ENCODE results near the gene PRDM16. TPM values are rescaled to one million over a fixed set of nuclear protein-coding genes. Genes with fewer than 3 reads are reported as not detected.

PRDM16 gene
- total and polyA plus RNA-seq, 2 experiments from 2014 or later = 0.14 to 0.16 TPM

DNA sequence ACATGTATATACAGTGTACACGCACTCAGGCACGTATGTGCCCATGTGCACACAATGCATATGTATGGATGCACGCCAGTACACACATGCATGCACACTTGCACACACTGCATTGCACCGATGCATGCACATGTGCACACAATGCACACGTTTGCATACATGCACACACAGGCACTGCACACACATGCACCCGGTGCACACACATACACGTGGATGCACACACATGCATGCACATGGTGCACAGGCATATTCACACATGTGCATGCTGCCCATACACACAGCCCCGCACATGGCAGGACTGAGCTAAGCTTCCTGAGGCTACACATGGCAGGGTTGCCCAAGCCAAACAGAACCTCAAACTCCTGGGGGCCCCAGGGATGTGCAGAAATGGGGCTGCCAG is 405.0 kb downstream of the PRDM16 start:
- Histone ChIP-seq H3K36me3 (ENCODE audit: insufficient read depth) (no peaks in the 10 kb centered on the region), H4K20me1 (replicated peaks; ENCODE audit: insufficient read depth) (no peaks in the 10 kb centered on the region), H3K27ac (ENCODE audit: low read depth) (no peak overlapping the region), H3K9me2 (ENCODE audit: insufficient read depth) (no peaks in the 10 kb centered on the region), H3K4me1 (ENCODE audit: insufficient read depth) (peaks cover 7% of the 10 kb centered on the region; the same call in 1 of the 2 replicates), H2AFZ (no peak overlapping the region), H3K4me2 (no peak overlapping the region), H3K27me3 (ENCODE audit: insufficient read depth) (no peaks in the 10 kb centered on the region), H3F3A (replicated peaks; ENCODE audit: low read depth) (no peaks in the 10 kb centered on the region), H3K79me2 (replicated peaks; ENCODE audit: insufficient read depth) (no peaks in the 10 kb centered on the region), H3K4me3 (no peak overlapping the region)
- no peak overlapping the region for H3K4me3 Mint-ChIP-seq
- DNase-seq (ENCODE audit: low spot score) = no peak
- no peak for ATAC-seq
- H3K27ac Mint-ChIP-seq = peak overlapping the region; percentile 36; the same call in 1 of the 2 replicates
- H3K4me1 Mint-ChIP-seq = peaks cover 16% of the 10 kb centered on the region
- no peaks in the 10 kb centered on the region for H3K9me3 Mint-ChIP-seq
- H3K36me3 Mint-ChIP-seq (ENCODE audit: low read depth) = peaks cover 14% of the 10 kb centered on the region
- TF ChIP-seq POLR2AphosphoS5 (IDR thresholded peaks at IDR 0.05; ENCODE audit: low read depth) (no peak), JUNB (IDR thresholded peaks at IDR 0.05; ENCODE audit: unreplicated experiment) (no peak), STAT1 (IDR thresholded peaks at IDR 0.05; ENCODE audit: unreplicated experiment) (no peak), EZH2phosphoT487 (IDR thresholded peaks at IDR 0.05; ENCODE audit: unreplicated experiment) (no peak)
- TF ChIP-seq, protein P1, sequence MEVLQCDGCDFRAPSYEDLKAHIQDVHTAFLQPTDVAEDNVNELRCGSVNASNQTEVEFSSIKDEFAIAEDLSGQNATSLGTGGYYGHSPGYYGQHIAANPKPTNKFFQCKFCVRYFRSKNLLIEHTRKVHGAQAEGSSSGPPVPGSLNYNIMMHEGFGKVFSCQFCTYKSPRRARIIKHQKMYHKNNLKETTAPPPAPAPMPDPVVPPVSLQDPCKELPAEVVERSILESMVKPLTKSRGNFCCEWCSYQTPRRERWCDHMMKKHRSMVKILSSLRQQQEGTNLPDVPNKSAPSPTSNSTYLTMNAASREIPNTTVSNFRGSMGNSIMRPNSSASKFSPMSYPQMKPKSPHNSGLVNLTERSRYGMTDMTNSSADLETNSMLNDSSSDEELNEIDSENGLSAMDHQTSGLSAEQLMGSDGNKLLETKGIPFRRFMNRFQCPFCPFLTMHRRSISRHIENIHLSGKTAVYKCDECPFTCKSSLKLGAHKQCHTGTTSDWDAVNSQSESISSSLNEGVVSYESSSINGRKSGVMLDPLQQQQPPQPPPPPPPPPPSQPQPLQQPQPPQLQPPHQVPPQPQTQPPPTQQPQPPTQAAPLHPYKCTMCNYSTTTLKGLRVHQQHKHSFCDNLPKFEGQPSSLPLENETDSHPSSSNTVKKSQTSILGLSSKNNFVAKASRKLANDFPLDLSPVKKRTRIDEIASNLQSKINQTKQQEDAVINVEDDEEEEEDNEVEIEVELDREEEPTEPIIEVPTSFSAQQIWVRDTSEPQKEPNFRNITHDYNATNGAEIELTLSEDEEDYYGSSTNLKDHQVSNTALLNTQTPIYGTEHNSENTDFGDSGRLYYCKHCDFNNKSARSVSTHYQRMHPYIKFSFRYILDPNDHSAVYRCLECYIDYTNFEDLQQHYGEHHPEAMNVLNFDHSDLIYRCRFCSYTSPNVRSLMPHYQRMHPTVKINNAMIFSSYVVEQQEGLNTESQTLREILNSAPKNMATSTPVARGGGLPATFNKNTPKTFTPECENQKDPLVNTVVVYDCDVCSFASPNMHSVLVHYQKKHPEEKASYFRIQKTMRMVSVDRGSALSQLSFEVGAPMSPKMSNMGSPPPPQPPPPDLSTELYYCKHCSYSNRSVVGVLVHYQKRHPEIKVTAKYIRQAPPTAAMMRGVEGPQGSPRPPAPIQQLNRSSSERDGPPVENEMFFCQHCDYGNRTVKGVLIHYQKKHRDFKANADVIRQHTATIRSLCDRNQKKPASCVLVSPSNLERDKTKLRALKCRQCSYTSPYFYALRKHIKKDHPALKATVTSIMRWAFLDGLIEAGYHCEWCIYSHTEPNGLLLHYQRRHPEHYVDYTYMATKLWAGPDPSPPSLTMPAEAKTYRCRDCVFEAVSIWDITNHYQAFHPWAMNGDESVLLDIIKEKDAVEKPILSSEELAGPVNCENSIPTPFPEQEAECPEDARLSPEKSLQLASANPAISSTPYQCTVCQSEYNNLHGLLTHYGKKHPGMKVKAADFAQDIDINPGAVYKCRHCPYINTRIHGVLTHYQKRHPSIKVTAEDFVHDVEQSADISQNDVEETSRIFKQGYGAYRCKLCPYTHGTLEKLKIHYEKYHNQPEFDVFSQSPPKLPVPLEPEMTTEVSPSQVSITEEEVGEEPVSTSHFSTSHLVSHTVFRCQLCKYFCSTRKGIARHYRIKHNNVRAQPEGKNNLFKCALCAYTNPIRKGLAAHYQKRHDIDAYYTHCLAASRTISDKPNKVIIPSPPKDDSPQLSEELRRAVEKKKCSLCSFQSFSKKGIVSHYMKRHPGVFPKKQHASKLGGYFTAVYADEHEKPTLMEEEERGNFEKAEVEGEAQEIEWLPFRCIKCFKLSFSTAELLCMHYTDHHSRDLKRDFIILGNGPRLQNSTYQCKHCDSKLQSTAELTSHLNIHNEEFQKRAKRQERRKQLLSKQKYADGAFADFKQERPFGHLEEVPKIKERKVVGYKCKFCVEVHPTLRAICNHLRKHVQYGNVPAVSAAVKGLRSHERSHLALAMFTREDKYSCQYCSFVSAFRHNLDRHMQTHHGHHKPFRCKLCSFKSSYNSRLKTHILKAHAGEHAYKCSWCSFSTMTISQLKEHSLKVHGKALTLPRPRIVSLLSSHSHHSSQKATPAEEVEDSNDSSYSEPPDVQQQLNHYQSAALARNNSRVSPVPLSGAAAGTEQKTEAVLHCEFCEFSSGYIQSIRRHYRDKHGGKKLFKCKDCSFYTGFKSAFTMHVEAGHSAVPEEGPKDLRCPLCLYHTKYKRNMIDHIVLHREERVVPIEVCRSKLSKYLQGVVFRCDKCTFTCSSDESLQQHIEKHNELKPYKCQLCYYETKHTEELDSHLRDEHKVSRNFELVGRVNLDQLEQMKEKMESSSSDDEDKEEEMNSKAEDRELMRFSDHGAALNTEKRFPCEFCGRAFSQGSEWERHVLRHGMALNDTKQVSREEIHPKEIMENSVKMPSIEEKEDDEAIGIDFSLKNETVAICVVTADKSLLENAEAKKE (CRISPR knock-in tag; IDR thresholded peaks at IDR 0.05) = no peak
- peaks cover 2% of the 10 kb centered on the region for H3K27me3 Mint-ChIP-seq (ENCODE audit: insufficient read depth, low read depth, poor library complexity)

DNA sequence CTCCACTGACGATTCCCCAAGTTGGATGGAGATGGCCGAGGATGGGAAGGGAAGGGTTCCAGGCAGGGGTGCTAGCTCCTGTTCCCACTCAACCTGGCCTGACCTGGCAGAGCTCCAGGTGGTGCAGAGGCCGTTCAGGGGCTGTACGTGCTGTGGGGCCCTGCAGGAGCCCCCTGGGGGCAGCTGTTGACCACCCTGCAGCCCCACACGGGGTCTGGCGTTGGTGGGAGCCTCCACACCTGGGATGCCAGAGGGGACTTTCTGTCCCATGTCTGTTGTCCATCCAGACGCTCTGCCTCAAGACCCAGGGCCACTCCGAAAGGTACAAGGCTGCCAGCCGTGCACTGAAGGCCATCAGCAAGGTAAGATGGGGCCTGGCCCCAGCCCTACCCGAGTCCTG is 405.4 kb downstream of the PRDM16 start:
- no peaks in the 10 kb centered on the region for H3K9me3 Mint-ChIP-seq
- H3K4me1 Mint-ChIP-seq = peaks cover 16% of the 10 kb centered on the region
- no peak overlapping the region for H2AFZ ChIP-seq
- H3K9me2 ChIP-seq (ENCODE audit: insufficient read depth) = no peaks in the 10 kb centered on the region
- H3K36me3 ChIP-seq (ENCODE audit: insufficient read depth) = no peaks in the 10 kb centered on the region
- peaks cover 2% of the 10 kb centered on the region for H3K27me3 Mint-ChIP-seq (ENCODE audit: insufficient read depth, low read depth, poor library complexity)
- ATAC-seq (no peak), DNase-seq (ENCODE audit: low spot score) (no peak)
- H3K36me3 Mint-ChIP-seq (ENCODE audit: low read depth) = peaks cover 14% of the 10 kb centered on the region
- H3K4me3 Mint-ChIP-seq = no peak overlapping the region
- no peak overlapping the region for H3K4me3 ChIP-seq
- no peak overlapping the region for H3K4me2 ChIP-seq
- peaks cover 7% of the 10 kb centered on the region; the same call in 1 of the 2 replicates for H3K4me1 ChIP-seq (ENCODE audit: insufficient read depth)
- no peak overlapping the region for H3K27ac Mint-ChIP-seq
- H4K20me1 ChIP-seq (replicated peaks; ENCODE audit: insufficient read depth) = no peaks in the 10 kb centered on the region
- no peak overlapping the region for H3K27ac ChIP-seq (ENCODE audit: low read depth)
- no peaks in the 10 kb centered on the region for H3F3A ChIP-seq (replicated peaks; ENCODE audit: low read depth)
- no peaks in the 10 kb centered on the region for H3K27me3 ChIP-seq (ENCODE audit: insufficient read depth)
- no peaks in the 10 kb centered on the region for H3K79me2 ChIP-seq (replicated peaks; ENCODE audit: insufficient read depth)
- TF ChIP-seq, protein P2, sequence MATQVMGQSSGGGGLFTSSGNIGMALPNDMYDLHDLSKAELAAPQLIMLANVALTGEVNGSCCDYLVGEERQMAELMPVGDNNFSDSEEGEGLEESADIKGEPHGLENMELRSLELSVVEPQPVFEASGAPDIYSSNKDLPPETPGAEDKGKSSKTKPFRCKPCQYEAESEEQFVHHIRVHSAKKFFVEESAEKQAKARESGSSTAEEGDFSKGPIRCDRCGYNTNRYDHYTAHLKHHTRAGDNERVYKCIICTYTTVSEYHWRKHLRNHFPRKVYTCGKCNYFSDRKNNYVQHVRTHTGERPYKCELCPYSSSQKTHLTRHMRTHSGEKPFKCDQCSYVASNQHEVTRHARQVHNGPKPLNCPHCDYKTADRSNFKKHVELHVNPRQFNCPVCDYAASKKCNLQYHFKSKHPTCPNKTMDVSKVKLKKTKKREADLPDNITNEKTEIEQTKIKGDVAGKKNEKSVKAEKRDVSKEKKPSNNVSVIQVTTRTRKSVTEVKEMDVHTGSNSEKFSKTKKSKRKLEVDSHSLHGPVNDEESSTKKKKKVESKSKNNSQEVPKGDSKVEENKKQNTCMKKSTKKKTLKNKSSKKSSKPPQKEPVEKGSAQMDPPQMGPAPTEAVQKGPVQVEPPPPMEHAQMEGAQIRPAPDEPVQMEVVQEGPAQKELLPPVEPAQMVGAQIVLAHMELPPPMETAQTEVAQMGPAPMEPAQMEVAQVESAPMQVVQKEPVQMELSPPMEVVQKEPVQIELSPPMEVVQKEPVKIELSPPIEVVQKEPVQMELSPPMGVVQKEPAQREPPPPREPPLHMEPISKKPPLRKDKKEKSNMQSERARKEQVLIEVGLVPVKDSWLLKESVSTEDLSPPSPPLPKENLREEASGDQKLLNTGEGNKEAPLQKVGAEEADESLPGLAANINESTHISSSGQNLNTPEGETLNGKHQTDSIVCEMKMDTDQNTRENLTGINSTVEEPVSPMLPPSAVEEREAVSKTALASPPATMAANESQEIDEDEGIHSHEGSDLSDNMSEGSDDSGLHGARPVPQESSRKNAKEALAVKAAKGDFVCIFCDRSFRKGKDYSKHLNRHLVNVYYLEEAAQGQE (IDR thresholded peaks at IDR 0.05; ENCODE audit: unreplicated experiment) = no peak
- TF ChIP-seq, protein P3, sequence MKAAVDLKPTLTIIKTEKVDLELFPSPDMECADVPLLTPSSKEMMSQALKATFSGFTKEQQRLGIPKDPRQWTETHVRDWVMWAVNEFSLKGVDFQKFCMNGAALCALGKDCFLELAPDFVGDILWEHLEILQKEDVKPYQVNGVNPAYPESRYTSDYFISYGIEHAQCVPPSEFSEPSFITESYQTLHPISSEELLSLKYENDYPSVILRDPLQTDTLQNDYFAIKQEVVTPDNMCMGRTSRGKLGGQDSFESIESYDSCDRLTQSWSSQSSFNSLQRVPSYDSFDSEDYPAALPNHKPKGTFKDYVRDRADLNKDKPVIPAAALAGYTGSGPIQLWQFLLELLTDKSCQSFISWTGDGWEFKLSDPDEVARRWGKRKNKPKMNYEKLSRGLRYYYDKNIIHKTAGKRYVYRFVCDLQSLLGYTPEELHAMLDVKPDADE (IDR thresholded peaks at IDR 0.05) = no peak
- TF ChIP-seq STAT1 (IDR thresholded peaks at IDR 0.05; ENCODE audit: unreplicated experiment) = no peak
- TF ChIP-seq JUNB (IDR thresholded peaks at IDR 0.05; ENCODE audit: unreplicated experiment) = no peak
- no peak for TF ChIP-seq CREB1 (CRISPR knock-in tag; IDR thresholded peaks at IDR 0.05; ENCODE audit: low read depth)
- no peak for TF ChIP-seq ZNF114 (CRISPR knock-in tag; IDR thresholded peaks at IDR 0.05)
- TF ChIP-seq NANOG (IDR thresholded peaks at IDR 0.05; ENCODE audit: borderline replicate concordance) = no peak
- TF ChIP-seq EZH2phosphoT487 (IDR thresholded peaks at IDR 0.05; ENCODE audit: unreplicated experiment) = no peak
- TF ChIP-seq POLR2AphosphoS5 (IDR thresholded peaks at IDR 0.05; ENCODE audit: low read depth) = no peak

Measured in GM23338 (cell line).